ENCODE data around the gene CNTN6. TPM values are rescaled to one million over a fixed set of nuclear protein-coding genes. Genes with fewer than 3 reads are reported as not detected.

The CNTN6 gene
- total RNA-seq, 1 donor from 2014 or later: 1.9 TPM

- no peak for DNase-seq
Measured at GRCh38 chr3:1179146-1179545, 86.3 kb downstream of the CNTN6 start.

- no peak for DNase-seq
Measured at GRCh38 chr3:1183320-1184048, 90.7 kb downstream of the CNTN6 start.

- DNase-seq: no peak
Measured at GRCh38 chr3:1190569-1190968, 97.7 kb downstream of the CNTN6 start.

- no peak for DNase-seq
Measured at GRCh38 chr3:1191026-1191425, 98.2 kb downstream of the CNTN6 start.

- no peak for DNase-seq
Measured at GRCh38 chr3:1195947-1196346, 103.1 kb downstream of the CNTN6 start.

GRCh38 chr3:1197051-1197450 lies 104.2 kb downstream of the CNTN6 start:
- no peak for DNase-seq

- DNase-seq: peak; percentile 28
Measured at GRCh38 chr3:1200371-1200770, 107.5 kb downstream of the CNTN6 start.

- DNase-seq: no peak
Measured at GRCh38 chr3:1207904-1208303, 115.1 kb downstream of the CNTN6 start.

GRCh38 chr3:1214933-1215332 lies 122.1 kb downstream of the CNTN6 start:
- no peak for DNase-seq

- no peak for DNase-seq
Measured at GRCh38 chr3:1216856-1217255, 124.0 kb downstream of the CNTN6 start.

- DNase-seq: no peak
Measured at GRCh38 chr3:1227111-1227510, 134.3 kb downstream of the CNTN6 start.

- no peak for DNase-seq
Measured at GRCh38 chr3:1228289-1228688, 135.5 kb downstream of the CNTN6 start.

GRCh38 chr3:1230920-1231319 lies 138.1 kb downstream of the CNTN6 start:
- DNase-seq: no peak

GRCh38 chr3:1232276-1232675 lies 139.5 kb downstream of the CNTN6 start:
- no peak for DNase-seq

- no peak for DNase-seq
Measured at GRCh38 chr3:1235526-1236120, 142.8 kb downstream of the CNTN6 start.

GRCh38 chr3:1251282-1252060 lies 158.6 kb downstream of the CNTN6 start:
- DNase-seq: no peak

GRCh38 chr3:1252061-1252430 lies 159.2 kb downstream of the CNTN6 start:
- no peak for DNase-seq

- DNase-seq: no peak
Measured at GRCh38 chr3:1262246-1262645, 169.4 kb downstream of the CNTN6 start.

GRCh38 chr3:1263121-1263520 lies 170.3 kb downstream of the CNTN6 start:
- DNase-seq: no peak

- no peak for DNase-seq
Measured at GRCh38 chr3:1269808-1270207, 177.0 kb downstream of the CNTN6 start.

GRCh38 chr3:1272546-1273265 lies 179.9 kb downstream of the CNTN6 start:
- no peak for DNase-seq

GRCh38 chr3:1275495-1275894 lies 182.7 kb downstream of the CNTN6 start:
- DNase-seq: no peak

GRCh38 chr3:1287815-1288214 lies 195.0 kb downstream of the CNTN6 start:
- no peak for DNase-seq
